NCI-H2081 (cell line): ENCODE data around the gene SMC6.

Experiments
- DNase-seq, 2 experiments: peaks; one replicate each; lab custom pipeline; 2025; lab: John Stamatoyannopoulos, UW

Gene SMC6, protein sequence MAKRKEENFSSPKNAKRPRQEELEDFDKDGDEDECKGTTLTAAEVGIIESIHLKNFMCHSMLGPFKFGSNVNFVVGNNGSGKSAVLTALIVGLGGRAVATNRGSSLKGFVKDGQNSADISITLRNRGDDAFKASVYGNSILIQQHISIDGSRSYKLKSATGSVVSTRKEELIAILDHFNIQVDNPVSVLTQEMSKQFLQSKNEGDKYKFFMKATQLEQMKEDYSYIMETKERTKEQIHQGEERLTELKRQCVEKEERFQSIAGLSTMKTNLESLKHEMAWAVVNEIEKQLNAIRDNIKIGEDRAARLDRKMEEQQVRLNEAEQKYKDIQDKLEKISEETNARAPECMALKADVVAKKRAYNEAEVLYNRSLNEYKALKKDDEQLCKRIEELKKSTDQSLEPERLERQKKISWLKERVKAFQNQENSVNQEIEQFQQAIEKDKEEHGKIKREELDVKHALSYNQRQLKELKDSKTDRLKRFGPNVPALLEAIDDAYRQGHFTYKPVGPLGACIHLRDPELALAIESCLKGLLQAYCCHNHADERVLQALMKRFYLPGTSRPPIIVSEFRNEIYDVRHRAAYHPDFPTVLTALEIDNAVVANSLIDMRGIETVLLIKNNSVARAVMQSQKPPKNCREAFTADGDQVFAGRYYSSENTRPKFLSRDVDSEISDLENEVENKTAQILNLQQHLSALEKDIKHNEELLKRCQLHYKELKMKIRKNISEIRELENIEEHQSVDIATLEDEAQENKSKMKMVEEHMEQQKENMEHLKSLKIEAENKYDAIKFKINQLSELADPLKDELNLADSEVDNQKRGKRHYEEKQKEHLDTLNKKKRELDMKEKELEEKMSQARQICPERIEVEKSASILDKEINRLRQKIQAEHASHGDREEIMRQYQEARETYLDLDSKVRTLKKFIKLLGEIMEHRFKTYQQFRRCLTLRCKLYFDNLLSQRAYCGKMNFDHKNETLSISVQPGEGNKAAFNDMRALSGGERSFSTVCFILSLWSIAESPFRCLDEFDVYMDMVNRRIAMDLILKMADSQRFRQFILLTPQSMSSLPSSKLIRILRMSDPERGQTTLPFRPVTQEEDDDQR

DNA sequence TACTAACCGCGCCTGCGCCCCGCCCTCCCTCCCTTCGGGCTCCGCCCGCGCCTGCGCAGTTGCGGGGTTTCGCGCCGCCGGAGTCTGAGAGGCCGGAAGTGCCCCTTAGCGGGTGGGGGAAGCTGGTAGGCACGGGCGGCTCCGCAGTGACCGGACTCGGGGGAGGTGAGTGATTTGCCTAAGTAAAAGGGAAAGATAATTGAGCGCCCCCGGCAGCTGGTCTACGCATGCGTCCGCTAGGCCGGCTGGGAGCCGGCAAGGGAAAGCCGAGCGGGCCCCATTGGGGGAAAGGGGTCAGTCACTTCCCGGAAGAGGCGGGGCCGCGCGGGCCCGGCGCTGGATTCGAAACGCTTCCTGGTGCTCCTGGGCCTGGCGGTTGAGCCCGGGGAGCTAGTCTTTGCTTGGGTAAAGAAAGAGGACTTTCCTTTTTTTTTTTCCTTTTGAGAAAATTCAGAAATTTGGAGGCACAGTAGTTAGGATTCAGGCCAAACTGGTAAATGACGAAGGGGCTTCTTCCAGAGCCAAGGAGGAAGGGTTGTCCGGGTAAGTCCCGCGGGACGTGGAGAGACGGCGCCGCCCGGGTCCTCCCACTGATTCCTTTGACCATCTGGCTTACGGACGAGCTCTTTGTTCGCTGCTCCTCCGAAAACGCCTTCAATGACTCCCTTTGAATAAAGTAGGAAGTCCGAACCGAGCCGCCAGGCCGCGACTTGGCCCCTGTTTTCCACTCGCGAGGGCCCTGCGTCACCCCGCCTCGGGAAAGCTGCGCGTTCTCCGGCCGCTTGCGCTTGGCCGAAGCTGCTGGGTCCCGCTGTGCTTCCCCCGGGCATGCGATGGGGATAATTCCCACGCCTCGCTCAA lies at the start of gene SMC6, which contains the start of gene GEN1:
Gene SMC6, minus strand, starts transcription at position 8 of the 861 bp plus-strand sequence. CDS start 7,864 bp downstream, outside the sequence.
Gene GEN1, plus strand, starts transcription at position 336 of the 861 bp plus-strand sequence. CDS start 5,806 bp downstream, outside the sequence.
- DNase-seq = peak; percentile 95 to 96

DNA sequence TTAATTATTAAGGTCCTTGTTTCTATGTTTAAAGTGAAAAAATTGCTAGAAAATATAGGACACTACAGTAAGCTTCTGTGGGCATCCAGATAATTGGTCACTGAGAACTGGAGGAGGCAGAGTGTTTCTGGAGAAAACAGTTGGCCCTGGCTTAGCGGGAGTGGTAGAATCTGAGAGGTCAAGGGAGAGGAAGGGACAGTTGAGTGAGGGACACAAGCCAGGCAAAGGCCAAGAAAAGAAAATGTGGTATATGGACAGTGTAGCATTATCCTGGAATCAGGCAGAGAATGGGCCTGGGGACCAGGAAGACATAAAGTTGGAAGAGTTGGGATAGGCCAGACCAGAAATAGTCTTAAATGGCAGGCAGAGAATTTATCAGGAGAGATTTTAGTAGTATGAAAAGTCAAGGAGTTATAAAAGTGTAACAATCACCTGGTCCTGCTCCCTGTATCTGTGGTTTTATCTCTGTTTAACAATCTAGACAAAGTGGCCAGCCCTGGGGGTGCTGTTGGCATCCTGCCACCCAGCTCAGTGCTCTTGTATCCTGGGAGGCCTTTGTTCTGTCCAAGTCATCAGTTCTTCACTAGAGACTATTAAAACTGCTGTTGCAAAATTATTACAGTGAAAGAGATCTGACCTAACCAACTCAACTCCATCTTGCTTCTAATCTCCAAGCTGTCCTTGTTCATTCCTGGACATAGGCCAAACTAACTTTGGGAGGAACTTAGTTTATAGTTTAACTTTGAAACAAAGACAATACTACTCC lies 47.3 kb upstream of the SMC6 start:
- DNase-seq = peak in 1 of 2 experiments; percentile 25

DNA sequence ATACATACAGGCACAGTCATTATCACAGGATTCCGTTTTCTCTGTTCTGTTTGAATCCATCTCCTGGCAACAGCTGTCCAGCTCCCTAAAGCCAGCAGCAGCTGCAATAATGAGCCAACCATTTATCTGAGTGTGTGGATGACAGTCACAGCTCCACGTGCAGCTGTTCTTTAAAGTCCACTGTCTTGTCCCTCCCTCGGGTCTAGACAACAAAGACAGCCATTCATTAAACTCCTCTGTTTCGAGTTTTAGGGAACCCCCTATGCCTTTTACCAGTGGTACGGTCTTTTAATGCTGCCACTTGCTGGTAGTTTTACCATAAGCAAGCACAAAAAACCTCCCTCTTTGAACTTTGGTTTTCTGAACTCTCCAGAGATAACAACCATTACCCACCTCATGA lies 46.6 kb upstream of the SMC6 start:
- DNase-seq = peak; percentile 39 to 58

DNA sequence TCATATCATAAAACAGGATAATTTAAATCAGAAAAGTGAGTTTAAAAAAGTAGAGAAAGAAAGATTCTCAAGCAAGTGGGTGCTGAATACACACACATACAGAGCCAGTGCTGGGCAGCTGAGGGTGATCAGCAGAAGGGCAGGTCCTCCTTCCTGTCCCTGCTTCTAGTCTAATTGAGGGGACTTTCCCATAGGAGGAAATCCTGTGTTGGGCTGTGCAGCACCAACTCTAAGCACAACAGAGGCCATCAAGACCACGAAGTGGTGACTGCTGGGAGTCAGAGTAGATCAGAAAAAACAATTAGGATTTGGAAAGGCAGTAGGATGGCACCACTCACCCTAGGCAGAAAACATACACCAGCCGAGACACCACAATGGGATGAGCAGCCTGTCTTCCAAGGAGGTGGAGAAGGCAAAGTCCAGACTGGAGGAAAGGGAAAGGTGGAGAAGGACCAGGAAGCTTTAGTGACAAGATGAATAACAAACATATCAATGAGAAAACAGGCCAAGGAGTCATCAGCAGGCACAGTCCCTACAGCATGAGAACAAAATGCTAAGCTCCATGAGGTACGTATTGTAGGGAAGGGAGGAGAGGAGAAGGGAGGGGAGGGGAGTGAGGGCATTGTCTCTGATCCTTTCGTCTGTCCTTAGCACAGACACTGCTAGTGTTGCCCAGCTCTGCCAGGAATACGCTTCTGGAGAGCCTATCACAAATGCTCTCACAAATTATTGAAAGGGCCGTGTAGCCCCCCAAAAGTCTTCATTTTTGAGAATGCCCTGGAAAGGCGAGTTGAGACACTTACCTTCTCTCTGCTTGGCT lies 45.9 kb upstream of the SMC6 start:
- DNase-seq = no peak

DNA sequence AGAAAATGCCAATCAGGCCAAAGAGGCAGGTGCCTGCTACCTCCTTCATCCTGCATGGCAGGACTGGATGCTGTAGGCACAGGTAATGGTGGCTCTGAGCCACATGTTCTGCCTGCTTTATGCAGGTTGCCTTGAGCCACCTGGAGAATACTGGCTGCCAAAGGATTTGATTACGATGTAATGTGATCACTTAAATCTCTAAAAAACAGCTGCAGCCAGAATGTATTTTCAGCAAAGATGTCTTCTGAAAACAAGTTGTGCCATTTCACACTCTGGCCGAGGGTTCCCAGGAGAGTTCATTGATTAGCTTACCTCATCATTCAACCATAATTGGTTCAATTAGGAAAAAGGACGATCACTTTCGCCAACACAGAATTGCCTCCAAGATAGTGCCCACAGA lies 44.7 kb upstream of the SMC6 start:
- peak; percentile 36 to 64 for DNase-seq

DNA sequence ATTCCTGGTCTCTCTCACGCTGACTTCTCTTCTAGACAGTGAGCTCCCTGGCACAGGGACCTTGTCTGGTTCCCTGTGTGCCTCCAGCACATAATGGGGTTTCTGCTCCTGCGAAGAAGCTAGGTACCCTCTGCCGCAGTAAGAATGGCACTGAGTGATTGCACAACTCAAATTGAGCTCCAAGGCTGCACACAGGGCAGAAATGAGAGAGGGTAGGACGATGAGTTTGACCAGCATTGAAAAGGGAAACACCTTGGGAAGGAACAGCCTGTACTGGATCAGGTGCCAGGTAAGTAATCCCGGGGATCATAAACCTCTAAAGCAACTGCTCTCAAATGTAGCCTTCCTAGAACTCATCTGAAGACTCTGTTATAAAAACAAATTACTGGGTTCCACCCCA lies 41.7 kb upstream of the SMC6 start:
- no peak for DNase-seq

DNA sequence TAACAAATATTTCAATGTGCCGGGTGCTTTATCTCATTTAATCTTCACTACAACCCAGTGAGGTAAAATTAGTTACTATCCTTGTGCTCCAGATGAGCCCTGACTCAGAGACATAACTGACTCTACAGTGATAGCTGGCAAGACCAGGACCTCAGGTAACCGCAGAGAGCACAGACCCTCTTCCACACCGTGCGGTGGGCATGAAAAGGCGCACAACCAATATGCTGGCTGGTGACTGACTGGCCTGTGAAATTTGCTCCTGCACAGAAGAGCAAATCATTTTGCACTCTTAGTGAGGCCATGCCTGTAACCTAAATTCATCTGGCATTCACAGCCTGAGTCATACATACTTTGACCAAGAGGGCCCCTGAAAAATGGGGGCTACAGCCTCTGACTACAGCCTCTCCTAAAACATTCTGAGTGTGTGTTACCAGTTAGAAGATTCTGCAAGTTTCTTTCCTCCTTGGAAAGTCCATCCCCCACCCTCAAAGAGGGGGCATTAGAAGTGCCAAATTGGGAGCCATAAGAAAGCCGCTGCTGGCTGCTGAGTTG lies 40.3 kb upstream of the SMC6 start:
- DNase-seq = no peak

DNA sequence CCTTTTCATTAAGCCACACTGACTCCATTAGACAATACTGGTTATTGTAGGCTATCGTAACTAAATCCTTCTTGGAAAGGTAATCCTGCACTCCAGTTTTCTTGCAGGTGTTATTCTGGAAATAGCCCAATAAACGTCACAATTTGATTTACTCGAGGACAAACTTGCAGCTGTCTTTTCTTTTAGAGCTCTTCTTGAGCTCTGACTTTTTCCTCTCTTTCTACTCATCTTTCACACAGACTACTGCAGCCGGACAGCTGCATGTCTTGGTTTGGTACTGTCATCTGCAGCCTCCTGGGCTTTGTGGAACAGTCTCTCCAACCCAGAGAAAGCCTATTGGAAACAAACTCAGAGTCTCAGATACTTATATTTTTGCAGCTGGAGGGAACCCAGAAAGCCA lies 39.7 kb upstream of the SMC6 start:
- DNase-seq = no peak

DNA sequence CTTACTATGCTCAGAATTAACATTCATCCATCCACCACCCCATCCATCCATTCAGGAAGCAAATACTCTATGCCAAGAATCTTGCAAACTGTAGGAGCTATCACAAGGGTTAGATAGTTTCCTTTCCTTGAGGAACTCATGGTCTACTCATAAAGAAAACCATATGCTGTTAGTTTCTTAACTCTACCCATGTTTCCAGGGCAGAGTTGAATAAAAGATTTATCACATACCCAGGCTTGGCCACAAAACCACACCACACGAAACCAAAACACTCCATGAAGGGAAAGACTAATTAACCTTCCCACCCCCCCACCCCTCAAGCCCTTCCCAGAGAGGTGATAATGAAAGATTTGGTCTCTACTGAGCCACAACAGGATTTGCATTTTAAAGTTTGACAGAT lies 38.9 kb upstream of the SMC6 start:
- no peak for DNase-seq

DNA sequence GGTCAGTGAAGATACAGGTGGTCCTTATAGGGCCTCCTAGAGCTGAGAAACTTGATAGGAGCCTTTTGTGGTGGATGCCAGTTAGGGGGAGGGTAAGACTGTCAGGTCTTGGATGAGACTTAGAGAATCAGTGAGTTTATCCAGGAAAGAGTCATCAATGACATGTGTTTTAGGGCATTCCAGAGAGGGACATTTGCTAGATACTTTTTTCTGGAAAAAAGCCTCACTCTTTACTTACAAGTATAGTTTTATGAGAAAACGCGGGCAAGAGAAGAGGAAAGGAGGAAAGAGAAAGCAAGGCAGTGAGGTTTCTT lies 38.2 kb upstream of the SMC6 start:
- DNase-seq = no peak

DNA sequence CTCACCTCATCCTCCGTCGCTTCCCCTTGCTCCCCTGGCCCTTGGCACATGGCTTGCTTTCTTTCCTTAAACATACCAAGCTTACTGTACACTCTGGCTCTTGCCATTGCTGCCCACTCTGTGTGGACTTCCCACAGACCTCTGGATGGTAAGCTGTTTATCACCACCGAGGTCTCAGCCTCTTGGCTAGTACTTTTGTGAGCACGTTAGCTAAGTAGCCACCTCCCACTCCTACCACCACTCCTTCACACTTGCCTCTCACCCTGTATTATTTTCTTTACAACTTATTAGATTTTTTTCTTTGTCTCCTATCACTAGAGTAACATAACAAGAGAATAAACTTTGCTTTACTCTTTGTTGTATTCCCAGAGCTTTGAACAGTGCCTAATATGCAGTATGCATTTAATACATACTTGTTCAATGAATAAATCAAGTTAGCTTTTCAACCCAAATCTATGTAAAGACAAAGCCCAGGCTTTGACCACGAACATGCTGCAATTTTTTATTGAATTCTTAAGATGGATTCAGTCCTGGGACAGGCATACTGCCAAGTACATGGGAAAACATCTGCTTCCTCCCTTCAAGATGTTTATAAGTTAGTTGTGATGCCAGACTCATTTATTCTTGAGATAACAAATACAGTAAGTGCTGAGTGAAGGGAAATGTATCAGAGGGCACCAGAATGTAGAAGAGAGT lies 37.7 kb upstream of the SMC6 start:
- DNase-seq = no peak

DNA sequence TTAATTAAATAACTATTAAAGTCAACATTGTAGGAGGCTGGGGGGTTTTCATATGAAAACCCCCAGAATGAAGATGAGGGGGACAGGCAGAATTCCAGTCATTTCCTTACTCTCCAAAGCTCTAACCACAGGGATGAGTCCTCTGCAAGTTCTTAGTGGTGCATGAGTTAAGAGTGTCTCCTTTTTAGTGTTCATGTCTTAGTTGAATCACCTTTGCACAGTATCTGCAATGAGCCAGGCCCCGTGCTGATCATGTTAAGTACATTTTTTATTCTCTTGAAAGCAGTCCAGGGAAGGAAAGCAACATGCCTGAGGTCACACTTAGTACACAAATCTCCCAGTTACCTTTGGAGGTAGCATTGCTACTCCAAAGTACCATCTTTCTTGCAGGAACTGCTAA lies 36.9 kb upstream of the SMC6 start:
- DNase-seq = no peak

DNA sequence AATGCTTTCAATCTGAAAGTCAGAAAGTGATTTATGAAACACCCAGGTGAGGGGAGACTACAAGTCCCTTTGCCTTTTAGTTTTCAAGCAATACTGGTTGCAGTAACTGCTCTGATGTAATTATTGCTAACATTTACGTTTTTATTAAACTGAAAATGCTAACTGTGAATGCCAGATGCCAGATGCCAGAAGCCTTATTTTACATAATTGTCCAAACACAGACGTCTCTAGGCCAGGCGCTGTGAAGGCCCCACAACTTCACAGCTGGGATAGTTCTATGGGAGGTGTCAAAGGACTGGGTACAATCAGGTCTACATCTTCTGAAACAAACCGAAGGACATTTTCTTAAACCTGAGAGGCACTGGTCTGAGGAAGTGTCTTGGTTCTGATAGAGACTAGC lies 35.2 kb upstream of the SMC6 start:
- DNase-seq = no peak

DNA sequence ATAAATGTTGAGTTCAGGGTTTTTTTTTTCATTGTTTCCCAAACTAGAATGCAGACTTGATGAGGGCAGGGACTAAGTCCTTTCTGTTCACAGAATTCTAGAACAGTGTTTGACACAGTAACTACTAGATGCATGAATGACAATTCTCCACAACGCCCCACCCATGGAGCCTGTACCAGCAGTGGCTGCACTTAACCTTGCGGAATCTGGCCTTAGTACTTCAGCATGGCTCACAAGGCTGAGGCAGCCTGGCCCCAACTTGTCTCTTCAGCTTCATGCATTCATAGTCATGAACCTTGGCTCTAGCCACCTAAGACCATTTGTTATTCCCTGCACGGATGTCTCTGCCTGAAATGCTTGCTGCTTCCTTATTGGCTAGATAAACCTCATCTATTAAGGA lies 33.1 kb upstream of the SMC6 start:
- DNase-seq = no peak

DNA sequence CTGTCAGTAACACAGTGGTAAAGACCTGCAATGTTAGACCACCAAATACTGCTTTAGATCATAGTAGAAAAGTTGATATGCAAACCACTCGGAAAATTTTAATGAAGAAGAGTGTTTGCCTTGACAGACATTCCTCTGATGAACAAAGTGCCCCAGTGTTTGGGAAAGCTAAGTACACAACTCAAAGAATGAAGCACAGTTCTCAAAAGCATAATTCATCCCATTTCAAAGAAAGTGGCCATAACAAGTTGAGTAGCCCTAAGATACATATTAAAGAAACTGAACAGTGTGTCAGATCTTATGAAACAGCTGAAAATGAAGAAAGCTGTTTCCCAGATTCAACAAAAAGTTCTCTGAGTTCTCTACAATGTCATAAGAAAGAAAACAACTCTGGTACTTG lies 27.9 kb upstream of the SMC6 start:
- no peak for DNase-seq

DNA sequence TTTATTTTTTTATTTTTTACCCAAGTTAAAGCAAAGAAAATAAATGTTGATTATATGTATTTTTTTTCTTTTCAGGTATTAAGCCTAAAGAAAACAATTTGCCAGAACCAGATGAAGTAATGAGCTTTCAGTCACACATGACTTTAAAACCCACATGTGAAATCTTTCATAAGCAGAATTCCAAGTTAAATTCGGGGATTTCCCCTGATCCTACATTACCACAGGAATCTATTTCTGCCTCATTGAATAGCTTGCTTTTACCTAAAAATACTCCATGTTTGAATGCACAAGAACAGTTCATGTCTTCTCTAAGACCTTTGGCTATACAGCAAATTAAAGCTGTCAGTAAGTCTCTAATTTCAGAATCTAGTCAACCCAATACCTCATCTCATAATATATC lies 26.9 kb upstream of the SMC6 start:
- no peak for DNase-seq

DNA sequence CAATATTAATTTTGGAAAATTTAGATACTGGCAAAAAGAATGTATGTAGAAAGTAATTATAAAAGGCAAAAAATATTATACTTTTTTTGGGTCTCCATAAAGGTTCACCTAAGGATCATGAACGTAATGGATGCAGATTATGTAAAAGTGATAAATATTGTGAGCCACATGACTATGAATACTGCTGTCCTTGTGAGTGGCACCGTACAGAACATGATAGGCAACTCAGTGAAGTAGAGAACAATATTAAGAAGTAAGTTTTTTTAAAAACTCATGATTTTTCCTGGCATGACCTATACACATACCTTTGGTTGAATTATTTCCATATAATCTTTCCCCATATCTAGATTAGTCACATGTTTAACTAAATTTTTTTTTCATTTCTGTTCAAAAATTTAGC lies 18.9 kb upstream of the SMC6 start:
- DNase-seq = no peak

DNA sequence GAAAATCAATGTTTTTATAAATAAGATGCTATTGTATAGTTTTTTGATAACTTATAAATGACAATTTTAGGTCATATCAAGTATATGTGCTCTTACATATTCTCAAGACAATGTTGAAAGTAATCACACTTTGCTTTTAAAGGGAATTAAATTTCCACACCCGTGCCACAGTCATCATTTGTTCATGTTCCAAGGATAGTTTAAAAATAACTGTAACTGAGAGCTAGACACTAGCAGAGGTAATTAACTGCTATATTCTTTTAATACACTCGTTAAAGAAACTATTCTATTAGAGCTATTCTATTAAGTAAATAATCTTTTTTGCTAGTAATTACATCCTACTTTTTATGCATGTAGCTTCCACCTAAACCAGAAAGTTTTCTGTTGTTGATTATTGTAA lies 18.3 kb upstream of the SMC6 start:
- no peak for DNase-seq

DNA sequence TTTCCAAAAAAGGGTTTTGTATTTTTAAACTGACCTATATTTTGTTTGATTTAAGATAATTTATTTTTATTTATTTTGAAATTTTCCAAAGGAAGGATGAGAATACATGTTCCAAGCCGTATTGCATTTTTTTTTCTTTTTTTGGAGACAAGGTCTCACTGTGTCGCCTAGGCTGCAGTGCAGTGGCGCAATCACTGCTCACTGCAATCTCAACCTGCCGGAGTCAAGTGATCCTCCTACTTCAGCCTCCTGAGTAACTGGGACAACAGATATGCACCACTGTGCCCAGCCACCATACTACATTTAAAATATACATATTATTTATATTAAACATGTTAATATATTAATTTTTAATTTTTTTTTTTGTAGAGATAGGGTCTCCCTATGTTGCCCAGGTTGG lies 15.3 kb upstream of the SMC6 start:
- no peak for DNase-seq
